GM23248 (cell line): ENCODE measurements around the gene BCL2A1. TPM values are rescaled to one million over a fixed set of nuclear protein-coding genes. Genes with fewer than 3 reads are reported as not detected.

Experiments used
- DNase-seq: peaks from one replicate; pipeline ENCODE4 v3.0.0-alpha.2; 2015
- H2AFZ ChIP-seq: fragments of 200-600 bp; sonication (generic); 2 replicates; pipeline ENCODE4 v1.6.1; 2016; ENCODE audit warnings: antibody characterized with exemption
- H3F3A ChIP-seq: fragments of 200-600 bp; sonication (generic); 2 replicates; pipeline ENCODE4 v1.6.1; 2016; ENCODE audit warnings: mild to moderate bottlenecking, antibody characterized with exemption, mixed run types; ENCODE audit not compliant: insufficient read depth
- H3K27ac ChIP-seq: fragments of 200-600 bp; sonication (generic); 2 replicates; pipeline ENCODE4 v1.5.1; 2016; ENCODE audit warnings: mild to moderate bottlenecking
- H3K27me3 ChIP-seq: fragments of 200-600 bp; sonication (generic); replicated peaks from 2 replicates; pipeline ENCODE4 v1.6.1; 2016; ENCODE audit warnings: mild to moderate bottlenecking; ENCODE audit not compliant: insufficient read depth
- H3K36me3 ChIP-seq: fragments of 200-600 bp; sonication (generic); 2 replicates; pipeline ENCODE4 v1.6.1; 2016; ENCODE audit warnings: low read depth, mild to moderate bottlenecking
- H3K4me1 ChIP-seq: fragments of 200-600 bp; sonication (generic); 2 replicates; pipeline ENCODE4 v1.6.1; 2016; ENCODE audit warnings: mild to moderate bottlenecking; ENCODE audit not compliant: insufficient read depth
- H3K4me2 ChIP-seq: fragments of 200-600 bp; sonication (generic); one replicate; pipeline ENCODE4 v1.6.1; 2016; ENCODE audit warnings: mild to moderate bottlenecking; ENCODE audit not compliant: unreplicated experiment
- H3K4me3 ChIP-seq: fragments of 200-600 bp; sonication (generic); 2 replicates; pipeline ENCODE4 v1.5.1; 2016; ENCODE audit warnings: mild to moderate bottlenecking
- H3K79me2 ChIP-seq: fragments of 200-600 bp; sonication (generic); 2 replicates; pipeline ENCODE4 v1.6.1; 2016; ENCODE audit warnings: mild to moderate bottlenecking; ENCODE audit not compliant: insufficient read depth
- H3K9ac ChIP-seq: fragments of 200-600 bp; sonication (generic); 2 replicates; pipeline ENCODE4 v1.6.1; 2016; ENCODE audit warnings: mild to moderate bottlenecking
- H3K9me2 ChIP-seq: fragments of 200-600 bp; sonication (generic); 2 replicates; pipeline ENCODE4 v1.6.1; 2016; ENCODE audit warnings: mixed run types, mild to moderate bottlenecking, moderate library complexity; ENCODE audit not compliant: insufficient read depth
- H3K9me3 ChIP-seq: fragments of 200-600 bp; sonication (generic); one replicate; pipeline ENCODE4 v1.6.1; 2017; ENCODE audit warnings: low read depth
- H4K20me1 ChIP-seq: fragments of 200-600 bp; sonication (generic); 2 replicates; pipeline ENCODE4 v1.6.0; 2016; ENCODE audit not compliant: insufficient read depth
- EZH2 ChIP-seq: fragments of 200-600 bp; sonication (generic); IDR thresholded peaks from 2 replicates; pipeline ENCODE4 v1.6.1; 2018; ENCODE audit warnings: antibody characterized with exemption, mild to moderate bottlenecking; ENCODE audit not compliant: insufficient read depth, poor library complexity, severe bottlenecking
- EZH2phosphoT487 ChIP-seq: fragments of 200-600 bp; sonication (generic); IDR thresholded peaks from 2 replicates; pipeline ENCODE4 v1.6.1; 2018; ENCODE audit warnings: antibody characterized with exemption, moderate library complexity, mild to moderate bottlenecking, low read depth; ENCODE audit not compliant: insufficient read depth
- in situ Hi-C: fragments of 300-500 bp; cut with MboI; formaldehyde crosslinking; loops from 2 replicates; pipeline ENCODE4 v1.15.0; 2020
- polyA plus RNA-seq: library from polyadenylated mRNA; unstranded; fragments of >200 nt; fragmentation: Nextera tagmentation; extraction: Ambion mirVana; gene quantifications from 2 replicates; pipeline ENCODE4 v1.2.1, GENCODE V29; 2016
- total RNA-seq: library from RNA; depleted of rRNA; stranded (reverse); fragments of >200 nt; shearing (Covaris generic); gene quantifications from 2 replicates; pipeline ENCODE4 v1.2.3, GENCODE V29; 2014; rRNA removed

Gene BCL2A1
- total and polyA plus RNA-seq, 2 experiments from 2014 or later = 1.0 TPM; not detected in 1

DNA sequence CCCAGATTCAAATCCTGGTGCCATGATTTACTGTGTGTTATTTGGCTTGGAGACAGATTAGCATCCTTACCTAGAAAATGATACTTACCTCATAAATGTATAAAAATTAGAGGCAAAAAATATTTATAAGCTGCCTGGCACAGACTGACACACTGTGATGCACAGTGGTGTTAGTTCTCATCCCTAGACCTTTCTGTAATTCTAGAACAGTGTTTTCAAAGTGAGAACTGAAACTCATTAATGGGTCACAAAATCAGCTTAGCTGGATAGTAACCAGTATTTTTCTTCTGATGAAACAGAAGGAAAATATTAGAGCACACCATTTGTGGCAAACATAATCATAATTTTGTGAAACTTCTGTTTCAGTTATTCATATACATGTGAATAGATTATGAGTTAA, 56.3 kb downstream of the BCL2A1 start:
- Histone ChIP-seq H3K27me3 (no peaks in the 10 kb centered on the region), H3K9ac (no peak overlapping the region), H3K79me2 (peaks cover 44% of the 10 kb centered on the region), H3K9me2 (no peaks in the 10 kb centered on the region), H3K27ac (no peak overlapping the region), H3K4me1 (no peaks in the 10 kb centered on the region), H4K20me1 (no peaks in the 10 kb centered on the region), H2AFZ (no peak overlapping the region), H3K36me3 (peaks cover 33% of the 10 kb centered on the region), H3F3A (peaks cover 13% of the 10 kb centered on the region), H3K4me3 (no peak overlapping the region), H3K4me2 (no peak overlapping the region), H3K9me3 (peaks cover 7% of the 10 kb centered on the region)
- no peak for DNase-seq
- in situ Hi-C loops = no loop called here
- TF ChIP-seq EZH2phosphoT487 = no peak
- TF ChIP-seq EZH2 = no peak

Other genes with a start within 250 kb of the BCL2A1 start
- 17.4 and 29.1 TPM in 2 replicates for gene MTHFS, start 74.2 kb downstream of the BCL2A1 start, total RNA-seq
- 37.3 and 38.2 TPM in 2 replicates for gene MTHFS, start 74.2 kb downstream of the BCL2A1 start, polyA plus RNA-seq
- gene ZFAND6, start 88.5 kb upstream of the BCL2A1 start, total RNA-seq = 101 and 130 TPM in 2 replicates
- gene ZFAND6, start 88.5 kb upstream of the BCL2A1 start, polyA plus RNA-seq = 102 and 104 TPM in 2 replicates
- gene FAH, start 181.8 kb upstream of the BCL2A1 start, total RNA-seq = 16.9 and 24.9 TPM in 2 replicates
- 28.8 and 32.4 TPM in 2 replicates for gene FAH, start 181.8 kb upstream of the BCL2A1 start, polyA plus RNA-seq